ENCODE results near the gene SCN8A.

GRCh38 chr12:51773145-51773869 is 182.3 kb downstream of the SCN8A start:
- TF ChIP-seq POLR2AphosphoS5 (IDR thresholded peaks at IDR 0.05) (no peak), CTCF (IDR thresholded peaks at IDR 0.05) (no peak), POLR2A (IDR thresholded peaks at IDR 0.05) (no peak)

All from prostate gland (tissue), 2 donors.